H9 (cell line): Measurements from ENCODE around the gene MOSMO. TPM values are rescaled to one million over a fixed set of nuclear protein-coding genes. Genes with fewer than 3 reads are reported as not detected.

Source experiments
- DNase-seq: peaks from one replicate; pipeline ENCODE4 v3.0.0-alpha.2; 2017
- H2AFZ ChIP-seq: one replicate; pipeline ENCODE4 v1.6.1; 2013; ENCODE audit warnings: mild to moderate bottlenecking, low read length, control low read depth, moderate library complexity
- H2AK5ac ChIP-seq: 2 replicates; pipeline ENCODE4 v1.6.1; 2013; ENCODE audit warnings: low read length, control low read depth, mixed read lengths; ENCODE audit not compliant: insufficient read length
- H2BK120ac ChIP-seq: one replicate; pipeline ENCODE4 v1.6.1; 2013; ENCODE audit warnings: low read depth, mild to moderate bottlenecking, low read length, control low read depth, inconsistent platforms; ENCODE audit not compliant: poor library complexity, severe bottlenecking
- H2BK12ac ChIP-seq: 2 replicates; pipeline ENCODE4 v1.6.1; 2013; ENCODE audit warnings: low read length, control low read depth, mixed read lengths, low read depth; ENCODE audit not compliant: insufficient read length
- H2BK15ac ChIP-seq: 2 replicates; pipeline ENCODE4 v1.6.1; 2013; ENCODE audit warnings: low read depth, low read length, control low read depth
- H2BK20ac ChIP-seq: one replicate; pipeline ENCODE4 v1.6.1; 2013; ENCODE audit warnings: low read depth, mild to moderate bottlenecking, low read length, control low read depth, inconsistent platforms; ENCODE audit not compliant: poor library complexity, severe bottlenecking
- H2BK5ac ChIP-seq: 2 replicates; pipeline ENCODE4 v1.6.1; 2013; ENCODE audit warnings: low read length, control low read depth, mixed read lengths; ENCODE audit not compliant: insufficient read length
- H3K14ac ChIP-seq: 2 replicates; pipeline ENCODE4 v1.6.1; 2013; ENCODE audit warnings: low read length, control low read depth; ENCODE audit not compliant: insufficient read depth
- H3K18ac ChIP-seq: 2 replicates; pipeline ENCODE4 v1.6.1; 2013; ENCODE audit warnings: low read depth, mild to moderate bottlenecking, mixed read lengths, low read length, control low read depth; ENCODE audit not compliant: insufficient read length
- H3K23ac ChIP-seq: 2 replicates; pipeline ENCODE4 v1.6.1; 2013; ENCODE audit warnings: low read length, control low read depth, mixed read lengths, low read depth; ENCODE audit not compliant: insufficient read length
- H3K23me2 ChIP-seq: 2 replicates; pipeline ENCODE4 v1.6.1; 2013; ENCODE audit warnings: low read depth, mild to moderate bottlenecking, mixed read lengths, low read length, control low read depth; ENCODE audit not compliant: insufficient read length, poor library complexity, severe bottlenecking
- H3K27ac ChIP-seq: 2 replicates; pipeline ENCODE4 v1.5.1; 2013; ENCODE audit warnings: low read length, control low read depth, mixed read lengths, low read depth; ENCODE audit not compliant: insufficient read length
- H3K27me3 ChIP-seq: 2 replicates; pipeline ENCODE4 v1.6.1; 2013; ENCODE audit warnings: low read length, control low read depth, inconsistent platforms; ENCODE audit not compliant: insufficient read depth
- H3K4ac ChIP-seq: 2 replicates; pipeline ENCODE4 v1.6.1; 2013; ENCODE audit warnings: low read depth, mild to moderate bottlenecking, control low read depth, inconsistent platforms, low read length, moderate library complexity
- H3K4me1 ChIP-seq: 2 replicates; pipeline ENCODE4 v1.6.1; 2013; ENCODE audit warnings: low read length, control low read depth, inconsistent platforms; ENCODE audit not compliant: insufficient read depth
- H3K4me2 ChIP-seq: 2 replicates; pipeline ENCODE4 v1.6.1; 2013; ENCODE audit warnings: low read length, control low read depth, mixed read lengths; ENCODE audit not compliant: insufficient read length, insufficient read depth
- H3K56ac ChIP-seq: 2 replicates; pipeline ENCODE4 v1.6.1; 2013; ENCODE audit warnings: low read depth, mild to moderate bottlenecking, mixed read lengths, low read length, control low read depth; ENCODE audit not compliant: insufficient read length
- H3K79me1 ChIP-seq: 2 replicates; pipeline ENCODE4 v1.6.1; 2013; ENCODE audit warnings: low read depth, mild to moderate bottlenecking, moderate library complexity, low read length, control low read depth, inconsistent platforms; ENCODE audit not compliant: insufficient read depth, poor library complexity, severe bottlenecking
- H3K79me2 ChIP-seq: 2 replicates; pipeline ENCODE4 v1.6.1; 2013; ENCODE audit warnings: low read length, control low read depth, inconsistent platforms; ENCODE audit not compliant: insufficient read depth
- H3K9ac ChIP-seq: 2 replicates; pipeline ENCODE4 v1.6.1; 2013; ENCODE audit warnings: low read length, control low read depth, mixed read lengths; ENCODE audit not compliant: insufficient read length; ENCODE audit errors: extremely low read depth
- H3K9me3 ChIP-seq: one replicate; pipeline ENCODE4 v1.6.1; 2013; ENCODE audit warnings: low read depth, low read length, inconsistent platforms; ENCODE audit not compliant: control insufficient read depth
- H3T11ph ChIP-seq: one replicate; pipeline ENCODE4 v1.6.1; 2013; ENCODE audit warnings: mild to moderate bottlenecking, low read length, control low read depth, inconsistent platforms
- H4K20me1 ChIP-seq: one replicate; pipeline ENCODE4 v1.6.1; 2013; ENCODE audit not compliant: control insufficient read depth, insufficient read length, insufficient read depth
- H4K5ac ChIP-seq: 2 replicates; pipeline ENCODE4 v1.6.1; 2013; ENCODE audit warnings: low read depth, mild to moderate bottlenecking, mixed read lengths, low read length, control low read depth; ENCODE audit not compliant: insufficient read length
- H4K8ac ChIP-seq: replicated peaks from 2 replicates; pipeline ENCODE4 v1.6.1; 2013; ENCODE audit warnings: low read length, control low read depth, mixed read lengths, low read depth; ENCODE audit not compliant: insufficient read length
- H4K91ac ChIP-seq: 2 replicates; pipeline ENCODE4 v1.6.1; 2013; ENCODE audit warnings: low read depth, mild to moderate bottlenecking, moderate library complexity, mixed read lengths, low read length, control low read depth; ENCODE audit not compliant: insufficient read length
- H3K27ac Mint-ChIP-seq, 3 experiments: 2 replicates in 2 of 3; 3 replicates in 1 of 3; pipeline ENCODE4 v1.8.0; 2020 to 2021; ENCODE audit warnings: mixed read lengths in 3 of 3, mild to moderate bottlenecking in 1 of 3, moderate library complexity in 1 of 3
- H3K27me3 Mint-ChIP-seq: 2 replicates; pipeline ENCODE4 v1.8.0; 2021; ENCODE audit warnings: low read depth, mild to moderate bottlenecking, moderate library complexity, mixed read lengths
- H3K36me3 Mint-ChIP-seq, 3 experiments: 2 replicates in 2 of 3; 3 replicates in 1 of 3; pipeline ENCODE4 v1.8.0; 2020 to 2021; ENCODE audit warnings: low read depth in 3 of 3, mixed read lengths in 3 of 3; ENCODE audit not compliant: insufficient read depth in 1 of 3
- H3K4me1 Mint-ChIP-seq, 2 experiments: 2 replicates each; pipeline ENCODE4 v1.8.0; 2020; ENCODE audit warnings: mixed read lengths in 2 of 2
- H3K4me3 Mint-ChIP-seq, 2 experiments: 2 replicates in 1 of 2; 3 replicates in 1 of 2; pipeline ENCODE4 v1.8.0; 2020 to 2021; ENCODE audit warnings: mild to moderate bottlenecking in 2 of 2, mixed read lengths in 2 of 2, moderate library complexity in 1 of 2
- H3K9me3 Mint-ChIP-seq, 2 experiments: 2 replicates in 1 of 2; 3 replicates in 1 of 2; pipeline ENCODE4 v1.8.0; 2020; ENCODE audit warnings: mild to moderate bottlenecking in 2 of 2, mixed read lengths in 2 of 2, moderate library complexity in 1 of 2
- CTCF ChIP-seq: fragments of 200-600 bp; sonication (generic); conservative IDR thresholded peaks from 3 replicates; pipeline ENCODE4 v1.8.0; 2021; ENCODE audit warnings: antibody characterized with exemption, mild to moderate bottlenecking
- WGBS: extraction: QIAGEN DNeasy Blood & Tissue Kit; methylation state at CpG from one replicate; pipeline ENCODE4 v1.1.7; 2013; ENCODE audit warnings: missing lambda C conversion rate, low lambda C conversion rate, mixed read lengths; ENCODE audit not compliant: insufficient read length; ENCODE audit errors: extremely low coverage; 5-methylcytosine and 5-hydroxymethylcytosine counted together
- total RNA-seq: library from RNA; stranded (reverse); gene quantifications from 2 replicates; pipeline ENCODE4 v1.2.1, GENCODE V29; 2021

Gene MOSMO
- total RNA-seq, 1 experiment from 2014 or later = 13.5 TPM

GRCh38 chr16:22027633-22028032, 19.7 kb downstream of the MOSMO start:
- H3K14ac ChIP-seq = no peak overlapping the region
- H3K56ac ChIP-seq = no peak overlapping the region
- no peak overlapping the region for H4K8ac ChIP-seq
- no peak overlapping the region for H3K23ac ChIP-seq
- H2AK5ac ChIP-seq = no peak overlapping the region
- H2BK20ac ChIP-seq = no peak overlapping the region
- no peak overlapping the region for H3K27ac ChIP-seq
- H3K9ac ChIP-seq = no peak overlapping the region
- Mint-ChIP-seq H3K27me3 (no peaks in the 10 kb centered on the region), H3K36me3 (peaks cover 0 to 4% (median 0%) of the 10 kb centered on the region in 3 experiments; a peak in 3 of 7 replicates), H3K27ac (no peak overlapping the region), H3K4me1 (peaks cover 4 to 6% of the 10 kb centered on the region in 2 experiments; a peak in 2 of 4 replicates), H3K4me3 (no peak overlapping the region), H3K9me3 (no peaks in the 10 kb centered on the region)
- H2BK5ac ChIP-seq = no peak overlapping the region
- no peaks in the 10 kb centered on the region for H3K4me1 ChIP-seq
- H2AFZ ChIP-seq = no peak overlapping the region
- no peak overlapping the region for H2BK15ac ChIP-seq
- H3K18ac ChIP-seq = no peak overlapping the region
- H3K79me2 ChIP-seq = no peaks in the 10 kb centered on the region
- H4K20me1 ChIP-seq = no peaks in the 10 kb centered on the region
- H3K23me2 ChIP-seq = no peaks in the 10 kb centered on the region
- no peak overlapping the region for H4K91ac ChIP-seq
- TF ChIP-seq CTCF = no peak
- no peak for DNase-seq
- H3T11ph ChIP-seq = no peak overlapping the region
- no peak overlapping the region for H4K5ac ChIP-seq
- no peaks in the 10 kb centered on the region for H3K27me3 ChIP-seq
- H3K9me3 ChIP-seq = no peaks in the 10 kb centered on the region
- H3K4me2 ChIP-seq = no peak overlapping the region
- no peak overlapping the region for H2BK120ac ChIP-seq
- H2BK12ac ChIP-seq = no peak overlapping the region
- H3K79me1 ChIP-seq = no peaks in the 10 kb centered on the region
- no CpG with 5 or more reads among the region's 2 CpGs for WGBS
- no peak overlapping the region for H3K4ac ChIP-seq
